Right renal pelvis (tissue), 4 donors: ENCODE results near the gene GALNT17. TPM values are rescaled to one million over a fixed set of nuclear protein-coding genes. Genes with fewer than 3 reads are reported as not detected.

Source experiments
- DNase-seq, 4 donors: peaks; one replicate each; pipeline ENCODE4 v3.0.0-alpha.2; 2013; ENCODE audit warnings: low read depth in 4 of 4, low spot score in 3 of 4, missing footprints in 1 of 4
- polyA plus RNA-seq, 4 donors: library from polyadenylated mRNA; unstranded; fragments of 120-200 nt; gene quantifications; one replicate each; pipeline ENCODE4 v1.2.1, GENCODE V29; 2013; ENCODE audit not compliant: insufficient read length in 4 of 4

Gene GALNT17
- polyA plus RNA-seq, 4 donors = 3.6 to 6.0 (median 4.4) TPM

GRCh38 chr7:71327946-71328345 lies 196.0 kb downstream of the GALNT17 start:
- DNase-seq = no peak

- no peak for DNase-seq
These were observed 197.2 kb downstream of the GALNT17 start for GRCh38 chr7:71329030-71329660.

- DNase-seq = no peak
These were observed 200.3 kb downstream of the GALNT17 start for GRCh38 chr7:71332207-71332606.

GRCh38 chr7:71334541-71334940 lies 202.6 kb downstream of the GALNT17 start:
- no peak for DNase-seq

GRCh38 chr7:71338866-71339265 lies 206.9 kb downstream of the GALNT17 start:
- DNase-seq = no peak

GRCh38 chr7:71339924-71340323 lies 208.0 kb downstream of the GALNT17 start:
- no peak for DNase-seq

GRCh38 chr7:71342202-71342601 lies 210.3 kb downstream of the GALNT17 start:
- DNase-seq = no peak

GRCh38 chr7:71343039-71343438 lies 211.1 kb downstream of the GALNT17 start:
- no peak for DNase-seq

- DNase-seq = no peak
These were observed 211.9 kb downstream of the GALNT17 start for GRCh38 chr7:71343892-71344291.

GRCh38 chr7:71345117-71345884 lies 213.4 kb downstream of the GALNT17 start:
- DNase-seq = no peak

- DNase-seq = no peak
These were observed 217.1 kb downstream of the GALNT17 start for GRCh38 chr7:71348821-71349681.

- DNase-seq = no peak
These were observed 217.9 kb downstream of the GALNT17 start for GRCh38 chr7:71349682-71350481.

GRCh38 chr7:71350680-71351079 lies 218.7 kb downstream of the GALNT17 start:
- DNase-seq = no peak

- DNase-seq = no peak
These were observed 222.8 kb downstream of the GALNT17 start for GRCh38 chr7:71354716-71355115.

- no peak for DNase-seq
These were observed 229.6 kb downstream of the GALNT17 start for GRCh38 chr7:71361451-71362032.

- DNase-seq = no peak
These were observed 230.3 kb downstream of the GALNT17 start for GRCh38 chr7:71362240-71362639.

- no peak for DNase-seq
These were observed 231.3 kb downstream of the GALNT17 start for GRCh38 chr7:71363223-71363622.

- no peak for DNase-seq
These were observed 231.7 kb downstream of the GALNT17 start for GRCh38 chr7:71363627-71364026.

GRCh38 chr7:71364551-71364950 lies 232.6 kb downstream of the GALNT17 start:
- no peak for DNase-seq

- DNase-seq = no peak
These were observed 241.0 kb downstream of the GALNT17 start for GRCh38 chr7:71372991-71373390.
